WTC11 (cell line): ENCODE measurements around the gene HLCS. TPM values are rescaled to one million over a fixed set of nuclear protein-coding genes. Genes with fewer than 3 reads are reported as not detected.

ENCODE experiments used
- ATAC-seq: fragments of 200-7000 bp; cut with Tn5 transposase; 2 replicates; pipeline ENCODE4 v1.10.0; 2021; ENCODE audit warnings: mild to moderate bottlenecking, moderate library complexity
- CTCF ChIA-PET: fragments of 300-600 bp; sonication (Branson Sonifier 250); formaldehyde crosslinking; loops from one replicate; lab custom pipeline; 2021; ENCODE audit warnings: antibody characterized with exemption; lab: Charles Lee
- POLR2A ChIA-PET: fragments of 350-600 bp; sonication (Branson Sonifier 250); formaldehyde crosslinking; loops from one replicate; lab custom pipeline; 2021; ENCODE audit warnings: antibody characterized with exemption; lab: Charles Lee
- DNase-seq: peaks from one replicate; pipeline ENCODE4 v3.0.0; 2021; ENCODE audit warnings: low spot score
- H3K27ac Mint-ChIP-seq: 2 replicates; pipeline ENCODE4 v1.8.0; 2021; ENCODE audit warnings: mixed read lengths
- H3K27me3 Mint-ChIP-seq: 2 replicates; pipeline ENCODE4 v1.8.0; 2021; ENCODE audit warnings: low read depth, mild to moderate bottlenecking, moderate library complexity, mixed read lengths
- H3K36me3 Mint-ChIP-seq: 2 replicates; pipeline ENCODE4 v1.8.0; 2021; ENCODE audit warnings: mixed read lengths
- H3K4me1 Mint-ChIP-seq: 2 replicates; pipeline ENCODE4 v1.8.0; 2022; ENCODE audit warnings: mixed read lengths
- H3K4me3 Mint-ChIP-seq: 2 replicates; pipeline ENCODE4 v1.8.0; 2021; ENCODE audit warnings: mild to moderate bottlenecking, moderate library complexity, mixed read lengths
- H3K9me3 Mint-ChIP-seq: 2 replicates; pipeline ENCODE4 v1.8.0; 2021; ENCODE audit warnings: mixed read lengths
- AFF4 ChIP-seq: sonication (generic); formaldehyde crosslinking; IDR thresholded peaks from 2 replicates; pipeline ENCODE4 v1.8.1; 2023; ENCODE audit warnings: mild to moderate bottlenecking, missing genetic modification reagents, borderline replicate concordance
- AR ChIP-seq: fragments of 250-450 bp; sonication (Bioruptor Pico); IDR thresholded peaks from 2 replicates; pipeline ENCODE4 v1.9.0; 2021; ENCODE audit warnings: mild to moderate bottlenecking
- CREB1 ChIP-seq: sonication (generic); formaldehyde crosslinking; IDR thresholded peaks from 2 replicates; pipeline ENCODE4 v1.8.0; 2023; ENCODE audit warnings: mild to moderate bottlenecking, missing genetic modification reagents
- CREM ChIP-seq: sonication (generic); formaldehyde crosslinking; IDR thresholded peaks from 2 replicates; pipeline ENCODE4 v1.8.1; 2022; ENCODE audit warnings: mild to moderate bottlenecking, missing genetic modification reagents, moderate library complexity
- NFYB ChIP-seq: sonication (generic); formaldehyde crosslinking; conservative IDR thresholded peaks from 2 replicates; pipeline ENCODE4 v1.8.0; 2022; ENCODE audit warnings: low read depth, missing genetic modification reagents
- SOX15 ChIP-seq: fragments of 250-450 bp; sonication (Bioruptor Pico); IDR thresholded peaks from 2 replicates; pipeline ENCODE4 v1.9.0; 2021; ENCODE audit warnings: mild to moderate bottlenecking
- TEAD1 ChIP-seq: sonication (generic); formaldehyde crosslinking; IDR thresholded peaks from 2 replicates; pipeline ENCODE4 v1.8.0; 2022; ENCODE audit warnings: mild to moderate bottlenecking, missing genetic modification reagents
- ZNF416 ChIP-seq: fragments of 250-450 bp; sonication (Bioruptor Pico); IDR thresholded peaks from 2 replicates; pipeline ENCODE4 v1.9.0; 2021; ENCODE audit warnings: mild to moderate bottlenecking, inconsistent platforms
- ZNF425 ChIP-seq: fragments of 250-450 bp; sonication (Bioruptor Pico); conservative IDR thresholded peaks from 2 replicates; pipeline ENCODE4 v1.9.0; 2021; ENCODE audit warnings: mild to moderate bottlenecking
- ZNF671 ChIP-seq: fragments of 250-450 bp; sonication (Bioruptor Pico); IDR thresholded peaks from 2 replicates; pipeline ENCODE4 v1.8.0; 2021; ENCODE audit warnings: mild to moderate bottlenecking
- total RNA-seq: library from RNA; stranded (reverse); gene quantifications from 3 replicates; pipeline ENCODE4 v1.2.3, GENCODE V29; 2021
- TF ChIP-seq, protein P1 (sequence below): sonication (generic); formaldehyde crosslinking; IDR thresholded peaks from 2 replicates; pipeline ENCODE4 v1.8.0; 2022; ENCODE audit warnings: mild to moderate bottlenecking, missing genetic modification reagents
- TF ChIP-seq, protein P2 (sequence below): fragments of 250-450 bp; sonication (Bioruptor Pico); IDR thresholded peaks from 2 replicates; pipeline ENCODE4 v2.1.2; 2022; ENCODE audit warnings: mild to moderate bottlenecking, moderate library complexity
- TF ChIP-seq, protein P3 (sequence below): sonication (generic); formaldehyde crosslinking; IDR thresholded peaks from 2 replicates; pipeline ENCODE4 v1.8.1; 2023; ENCODE audit warnings: mild to moderate bottlenecking, missing genetic modification reagents, moderate library complexity
- TF ChIP-seq, protein P4 (sequence below): sonication (generic); formaldehyde crosslinking; IDR thresholded peaks from 2 replicates; pipeline ENCODE4 v1.8.1; 2023; ENCODE audit warnings: mild to moderate bottlenecking, missing genetic modification reagents, moderate library complexity

The HLCS gene
- total RNA-seq, 1 experiment from 2014 or later: 9.3 TPM

- CTCF ChIA-PET: interaction anchor here (1.4 kb wide), 1 partner anchor 13 kb away, joined by 3 read pairs; no protein-coding TSS in a partner anchor
- POLR2A ChIA-PET: no interaction called here
- DNase-seq (no peak), ATAC-seq (no peak)
- TF ChIP-seq AFF4: no peak
- TF ChIP-seq, protein P1, sequence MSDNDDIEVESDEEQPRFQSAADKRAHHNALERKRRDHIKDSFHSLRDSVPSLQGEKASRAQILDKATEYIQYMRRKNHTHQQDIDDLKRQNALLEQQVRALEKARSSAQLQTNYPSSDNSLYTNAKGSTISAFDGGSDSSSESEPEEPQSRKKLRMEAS: no peak
- no peak for TF ChIP-seq CREM
- Mint-ChIP-seq H3K36me3 (no peaks in the 10 kb centered on the region), H3K4me1 (peaks cover 9% of the 10 kb centered on the region), H3K27ac (no peak overlapping the region), H3K27me3 (no peaks in the 10 kb centered on the region), H3K9me3 (peaks cover 1% of the 10 kb centered on the region; the same call in 1 of the 2 replicates), H3K4me3 (no peak overlapping the region)
These were observed 99.1 kb downstream of the HLCS start for GRCh38 chr21:36867291-36867905.

- Mint-ChIP-seq H3K27ac (no peak overlapping the region), H3K9me3 (no peaks in the 10 kb centered on the region), H3K4me3 (no peak overlapping the region), H3K36me3 (no peaks in the 10 kb centered on the region), H3K27me3 (no peaks in the 10 kb centered on the region), H3K4me1 (peaks cover 9% of the 10 kb centered on the region)
- ChIA-PET CTCF (interaction anchor here (1.4 to 1.5 kb wide), 2 partner anchors 12 to 51 kb away, joined by 3 read pairs; no protein-coding TSS in a partner anchor), POLR2A (no interaction called here)
- no peak for ATAC-seq
- no peak for DNase-seq
- TF ChIP-seq NFYB (CRISPR knock-in tag) (no peak), ZNF416 (no peak), ZNF671 (no peak), TEAD1 (no peak), AFF4 (no peak), CREB1 (CRISPR knock-in tag) (no peak), ZNF425 (no peak), SOX15 (CRISPR knock-in tag) (no peak), AR (no peak)
- TF ChIP-seq, protein P2, sequence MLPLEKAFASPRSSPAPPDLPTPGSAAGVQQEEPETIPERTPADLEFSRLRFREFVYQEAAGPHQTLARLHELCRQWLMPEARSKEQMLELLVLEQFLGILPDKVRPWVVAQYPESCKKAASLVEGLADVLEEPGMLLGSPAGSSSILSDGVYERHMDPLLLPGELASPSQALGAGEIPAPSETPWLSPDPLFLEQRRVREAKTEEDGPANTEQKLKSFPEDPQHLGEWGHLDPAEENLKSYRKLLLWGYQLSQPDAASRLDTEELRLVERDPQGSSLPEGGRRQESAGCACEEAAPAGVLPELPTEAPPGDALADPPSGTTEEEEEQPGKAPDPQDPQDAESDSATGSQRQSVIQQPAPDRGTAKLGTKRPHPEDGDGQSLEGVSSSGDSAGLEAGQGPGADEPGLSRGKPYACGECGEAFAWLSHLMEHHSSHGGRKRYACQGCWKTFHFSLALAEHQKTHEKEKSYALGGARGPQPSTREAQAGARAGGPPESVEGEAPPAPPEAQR (CRISPR knock-in tag): no peak
- TF ChIP-seq, protein P3, sequence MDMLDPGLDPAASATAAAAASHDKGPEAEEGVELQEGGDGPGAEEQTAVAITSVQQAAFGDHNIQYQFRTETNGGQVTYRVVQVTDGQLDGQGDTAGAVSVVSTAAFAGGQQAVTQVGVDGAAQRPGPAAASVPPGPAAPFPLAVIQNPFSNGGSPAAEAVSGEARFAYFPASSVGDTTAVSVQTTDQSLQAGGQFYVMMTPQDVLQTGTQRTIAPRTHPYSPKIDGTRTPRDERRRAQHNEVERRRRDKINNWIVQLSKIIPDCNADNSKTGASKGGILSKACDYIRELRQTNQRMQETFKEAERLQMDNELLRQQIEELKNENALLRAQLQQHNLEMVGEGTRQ (CRISPR knock-in tag): no peak
- TF ChIP-seq, protein P4, sequence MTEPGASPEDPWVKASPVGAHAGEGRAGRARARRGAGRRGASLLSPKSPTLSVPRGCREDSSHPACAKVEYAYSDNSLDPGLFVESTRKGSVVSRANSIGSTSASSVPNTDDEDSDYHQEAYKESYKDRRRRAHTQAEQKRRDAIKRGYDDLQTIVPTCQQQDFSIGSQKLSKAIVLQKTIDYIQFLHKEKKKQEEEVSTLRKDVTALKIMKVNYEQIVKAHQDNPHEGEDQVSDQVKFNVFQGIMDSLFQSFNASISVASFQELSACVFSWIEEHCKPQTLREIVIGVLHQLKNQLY: no peak
These were observed 100.0 kb downstream of the HLCS start for GRCh38 chr21:36866419-36866818.
